DOHH2 (cell line): ENCODE data around the gene NR1H2.
"Not testable (repeated sequence)": the region's sequence is repeated elsewhere in the genome, so short reads cannot be mapped to it uniquely, and the experiment has no call there.

Source experiments
- EZH2phosphoT487 ChIP-seq: fragments of 200-600 bp; sonication (generic); IDR thresholded peaks from 2 replicates; pipeline ENCODE4 v1.6.1; 2017; ENCODE audit warnings: borderline replicate concordance, mild to moderate bottlenecking, antibody characterized with exemption, low read length, moderate library complexity, mixed read lengths
- TF ChIP-seq, protein P1 (sequence below): fragments of 200-600 bp; sonication (generic); IDR thresholded peaks from one replicate; pipeline ENCODE4 v1.5.1; 2014; ENCODE audit warnings: antibody characterized with exemption, mild to moderate bottlenecking, low read depth, low read length; ENCODE audit not compliant: poor library complexity, severe bottlenecking

GRCh38 chr19:50390952-50391351 is 14.7 kb downstream of the NR1H2 start:
- TF ChIP-seq, protein P1, sequence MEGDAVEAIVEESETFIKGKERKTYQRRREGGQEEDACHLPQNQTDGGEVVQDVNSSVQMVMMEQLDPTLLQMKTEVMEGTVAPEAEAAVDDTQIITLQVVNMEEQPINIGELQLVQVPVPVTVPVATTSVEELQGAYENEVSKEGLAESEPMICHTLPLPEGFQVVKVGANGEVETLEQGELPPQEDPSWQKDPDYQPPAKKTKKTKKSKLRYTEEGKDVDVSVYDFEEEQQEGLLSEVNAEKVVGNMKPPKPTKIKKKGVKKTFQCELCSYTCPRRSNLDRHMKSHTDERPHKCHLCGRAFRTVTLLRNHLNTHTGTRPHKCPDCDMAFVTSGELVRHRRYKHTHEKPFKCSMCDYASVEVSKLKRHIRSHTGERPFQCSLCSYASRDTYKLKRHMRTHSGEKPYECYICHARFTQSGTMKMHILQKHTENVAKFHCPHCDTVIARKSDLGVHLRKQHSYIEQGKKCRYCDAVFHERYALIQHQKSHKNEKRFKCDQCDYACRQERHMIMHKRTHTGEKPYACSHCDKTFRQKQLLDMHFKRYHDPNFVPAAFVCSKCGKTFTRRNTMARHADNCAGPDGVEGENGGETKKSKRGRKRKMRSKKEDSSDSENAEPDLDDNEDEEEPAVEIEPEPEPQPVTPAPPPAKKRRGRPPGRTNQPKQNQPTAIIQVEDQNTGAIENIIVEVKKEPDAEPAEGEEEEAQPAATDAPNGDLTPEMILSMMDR, result not testable (repeated sequence)
- TF ChIP-seq EZH2phosphoT487, result not testable (repeated sequence)
